GM19035 (cell line): Measurements from ENCODE around the gene DDX24.

Experiments used
- ATAC-seq: cut with Tn5 transposase; IDR thresholded peaks from one replicate; pipeline ENCODE4 v1.9.1; 2021; ENCODE audit not compliant: unreplicated experiment

The DDX24 gene

GRCh38 chr14:94080621-94081385, at the start of gene DDX24, which contains the start of gene IFI27L1:
TSS of gene DDX24 (minus strand) at chr14:94081202. CDS start at chr14:94079742, 1,460 bp downstream.
TSS of gene IFI27L1 (plus strand) at chr14:94081310. CDS start at chr14:94096938, 15,628 bp downstream.
- ATAC-seq = peak; percentile 96

- no peak for ATAC-seq
Measured at GRCh38 chr14:94129758-94130414, 48.9 kb upstream of the DDX24 start.

DNA sequence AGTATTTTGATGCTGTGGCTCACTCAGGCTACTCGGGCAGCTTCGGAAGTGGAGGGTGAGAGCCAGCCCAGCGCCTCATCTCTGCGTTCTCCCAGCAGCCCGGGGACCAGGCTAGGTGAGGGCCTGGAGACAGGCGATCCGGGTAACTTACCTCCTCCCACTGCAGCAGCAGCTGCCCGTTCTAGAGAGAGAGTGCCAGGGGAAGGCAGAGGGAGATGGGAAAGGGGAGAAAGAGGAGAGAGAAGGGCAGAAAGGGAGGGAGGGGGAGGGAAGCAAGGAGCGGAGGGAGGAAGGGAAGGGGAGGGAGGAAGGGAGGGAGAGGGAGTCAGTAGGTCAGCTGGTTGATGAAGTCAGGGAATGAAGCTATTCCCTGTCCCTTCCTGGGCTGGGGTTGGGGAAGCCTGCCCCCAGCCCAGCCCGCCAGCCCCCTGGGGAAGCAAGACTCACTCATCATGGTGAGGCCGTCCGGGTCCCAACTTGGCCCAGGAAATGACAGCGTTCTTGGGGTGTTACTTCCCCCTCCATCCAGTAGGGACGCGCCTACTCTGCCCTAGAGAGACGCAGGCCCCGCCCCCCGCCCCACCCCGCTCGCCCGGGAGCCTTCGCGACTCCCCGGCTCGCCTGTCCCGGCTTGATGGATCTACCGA, 48.2 kb upstream of the DDX24 start, which contains the start of gene IFI27L2:
TSS of gene IFI27L2 (minus strand) at position 494 of the 647 bp plus-strand sequence. CDS start at position 454, 40 bp downstream.
- peak; percentile 89 for ATAC-seq

DNA sequence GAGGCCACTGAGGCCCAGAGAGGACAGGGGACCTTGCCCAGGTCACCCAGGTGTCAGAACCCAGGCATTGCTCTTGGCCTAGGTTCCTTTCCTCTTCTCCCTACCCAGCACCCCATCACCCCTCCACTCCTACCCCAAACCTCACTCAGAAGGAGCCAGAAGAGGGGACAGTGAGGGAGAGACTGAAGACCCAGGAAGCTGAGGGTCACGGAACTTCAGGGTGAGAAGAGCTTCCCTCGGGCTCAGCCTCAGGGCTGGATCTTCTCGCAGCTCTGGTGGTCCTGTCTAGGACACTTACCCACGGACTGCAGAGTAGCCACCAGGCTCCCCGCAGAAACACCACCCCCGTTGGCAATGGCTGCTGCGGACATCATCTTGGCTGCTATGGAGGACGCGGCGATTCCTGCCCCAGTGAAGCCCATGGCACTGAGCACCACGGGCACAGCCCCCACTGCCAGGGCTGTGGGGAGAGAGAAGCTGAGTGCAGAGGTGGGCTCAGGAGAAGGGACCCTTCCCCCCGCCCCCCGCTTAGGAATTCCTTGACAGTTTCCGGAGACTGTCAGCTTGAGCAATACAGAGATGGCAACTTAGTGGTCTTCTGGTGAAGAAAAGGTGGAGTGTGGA, 47.3 kb upstream of the DDX24 start:
- no peak for ATAC-seq

DNA sequence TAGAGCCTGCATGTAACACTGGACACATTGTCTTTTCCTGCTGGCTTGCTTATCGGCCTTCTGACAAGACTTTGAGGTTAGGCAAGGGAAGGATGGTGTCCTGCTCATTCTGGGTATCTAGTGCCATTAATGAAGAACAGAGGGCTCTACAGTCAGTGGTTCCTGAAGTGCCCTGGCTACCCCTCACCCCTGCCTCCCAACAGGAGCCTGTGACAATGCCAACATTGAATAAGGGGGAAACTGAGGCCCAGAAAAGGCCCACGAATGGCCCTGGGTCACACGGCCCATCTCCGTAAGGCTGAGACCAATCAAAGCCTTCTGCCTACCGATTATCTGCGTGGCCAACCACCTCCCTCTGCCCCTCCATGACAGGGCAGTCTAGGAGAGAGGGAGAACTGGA, 46.3 kb upstream of the DDX24 start:
- ATAC-seq = no peak

DNA sequence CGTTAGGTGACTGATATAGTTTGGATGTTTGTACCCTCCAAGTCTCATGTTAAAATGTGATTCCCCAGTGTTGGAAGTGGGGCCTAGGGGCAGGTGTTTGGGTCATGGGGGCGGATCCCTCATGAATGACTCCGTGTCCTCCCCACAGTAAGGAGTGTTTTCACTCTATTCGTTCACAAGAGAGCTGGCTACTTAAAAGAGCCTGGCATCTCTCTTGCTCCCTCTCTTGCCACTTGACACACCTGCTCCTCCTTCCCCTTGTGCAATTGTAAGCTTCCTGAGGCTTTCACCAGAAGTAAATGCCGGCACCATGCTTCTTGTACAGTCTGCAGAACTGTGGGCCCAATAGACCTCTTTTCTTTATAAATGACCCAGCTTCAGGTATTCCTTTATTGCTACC, 45.8 kb upstream of the DDX24 start:
- ATAC-seq = no peak

GRCh38 chr14:94126419-94126677, 45.3 kb upstream of the DDX24 start:
- ATAC-seq = no peak

GRCh38 chr14:94125659-94126418, 44.8 kb upstream of the DDX24 start:
- no peak for ATAC-seq

DNA sequence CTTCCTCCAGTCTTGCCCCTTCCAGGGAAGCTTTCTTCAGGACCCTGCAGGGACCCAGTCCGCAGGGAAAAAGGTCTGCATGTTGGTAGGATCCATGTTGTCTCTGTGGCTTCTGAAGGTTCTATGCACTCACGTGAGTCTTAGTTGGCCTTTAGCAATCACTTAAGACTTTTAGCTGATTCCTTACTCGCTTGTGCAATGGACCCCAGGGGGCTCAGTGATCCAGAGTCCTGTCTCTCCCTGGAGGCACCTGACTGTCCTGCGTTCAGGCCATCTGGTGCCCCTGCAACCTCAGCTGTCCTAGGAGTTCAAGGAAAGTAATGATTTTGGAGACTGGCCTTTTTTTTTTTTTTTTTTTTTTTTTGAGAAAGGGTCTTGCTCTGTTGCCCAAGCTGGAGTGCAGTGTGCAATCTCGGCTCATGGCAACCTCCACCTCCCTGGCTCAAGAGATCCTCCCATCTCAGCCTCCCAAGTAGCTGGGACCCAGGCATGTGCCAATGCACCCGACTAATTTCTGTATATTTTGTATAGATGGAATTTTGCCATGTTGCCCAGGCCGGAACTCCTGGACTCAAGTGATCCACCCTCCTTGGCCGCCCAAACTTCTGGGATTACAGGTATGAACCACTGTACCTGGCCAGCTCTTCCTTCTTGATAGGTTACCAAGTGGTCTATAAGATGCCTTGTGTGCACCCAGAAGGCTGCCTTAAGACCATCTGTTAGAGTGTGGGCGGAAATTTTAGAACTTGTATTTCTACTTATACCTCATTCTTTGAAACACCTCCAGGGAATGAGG, 43.8 kb upstream of the DDX24 start:
- no peak for ATAC-seq

DNA sequence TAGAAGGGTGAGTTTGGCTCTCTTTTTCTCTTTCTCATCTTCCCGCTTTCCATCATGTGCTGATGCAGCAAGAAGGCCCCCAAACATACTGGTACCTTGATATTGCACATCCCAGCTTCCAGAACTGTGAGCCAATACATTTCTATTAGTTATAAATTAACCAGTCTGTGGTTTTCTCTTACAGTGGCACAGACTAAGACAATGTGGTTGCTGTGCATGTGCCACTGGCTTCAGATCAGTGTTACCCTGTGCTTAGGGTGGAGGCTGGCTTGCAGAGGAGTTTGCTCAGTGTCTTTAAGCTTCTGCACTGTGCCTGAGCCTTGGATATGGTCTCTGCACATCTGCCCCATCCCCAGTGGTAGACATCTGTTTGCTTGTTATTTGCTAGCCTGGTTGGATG, 42.9 kb upstream of the DDX24 start:
- ATAC-seq = no peak

- no peak for ATAC-seq
Measured at GRCh38 chr14:94123296-94123695, 42.3 kb upstream of the DDX24 start.

- ATAC-seq = no peak
Measured at GRCh38 chr14:94122438-94122837, 41.4 kb upstream of the DDX24 start.

GRCh38 chr14:94121485-94121884, 40.5 kb upstream of the DDX24 start:
- no peak for ATAC-seq

DNA sequence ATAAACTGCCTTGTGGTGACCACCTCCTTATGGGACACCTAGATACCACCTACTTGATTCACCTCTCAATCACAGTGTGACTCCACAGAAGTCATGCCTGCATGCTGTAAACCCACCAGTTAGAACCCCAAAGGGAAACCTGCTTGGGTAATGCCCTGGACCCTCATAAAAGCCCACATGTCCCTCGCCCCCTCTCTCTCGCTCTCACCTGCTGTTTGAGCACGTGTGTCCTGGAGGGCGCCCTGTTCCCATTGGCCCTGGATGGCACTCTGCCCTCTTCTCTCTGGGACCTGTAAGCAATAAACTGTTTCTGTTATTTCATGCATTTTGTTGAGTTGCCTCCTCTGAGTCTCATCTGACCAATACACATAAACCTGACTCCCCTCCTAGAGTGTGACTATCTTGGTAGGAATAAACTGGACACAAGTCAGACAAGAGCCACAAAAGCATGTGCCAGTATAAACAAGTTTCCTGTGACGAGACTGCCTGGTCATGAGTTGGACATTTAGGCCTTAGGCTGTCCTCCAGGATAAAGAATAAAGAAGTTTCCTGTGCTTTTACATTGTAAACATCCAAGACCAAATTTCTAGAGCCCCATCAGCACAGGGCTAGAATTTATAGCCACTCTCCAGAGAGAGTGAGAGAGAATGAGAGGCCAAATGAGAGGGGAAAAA, 39.8 kb upstream of the DDX24 start:
- no peak for ATAC-seq

DNA sequence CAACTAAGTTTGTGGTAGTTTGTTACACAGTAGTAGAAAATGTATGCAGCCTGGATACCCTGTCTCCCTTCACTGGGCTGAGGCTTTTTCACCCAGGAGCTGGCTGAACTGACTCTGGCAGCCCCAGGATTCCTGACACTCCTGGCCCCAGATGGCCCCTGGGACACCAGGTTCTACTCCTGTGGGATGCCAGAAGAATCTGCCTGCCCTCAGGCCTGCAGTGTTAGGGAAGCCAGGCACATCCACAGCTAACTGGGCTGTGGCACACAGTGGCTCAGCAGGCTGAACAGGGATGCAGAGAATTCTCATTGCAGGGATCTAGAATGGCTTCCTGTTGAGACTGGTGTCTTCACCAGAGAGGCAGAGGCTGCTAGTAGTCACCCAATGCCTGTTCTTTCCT, 38.1 kb upstream of the DDX24 start:
- no peak for ATAC-seq

GRCh38 chr14:94117856-94118255, 36.9 kb upstream of the DDX24 start:
- no peak for ATAC-seq

DNA sequence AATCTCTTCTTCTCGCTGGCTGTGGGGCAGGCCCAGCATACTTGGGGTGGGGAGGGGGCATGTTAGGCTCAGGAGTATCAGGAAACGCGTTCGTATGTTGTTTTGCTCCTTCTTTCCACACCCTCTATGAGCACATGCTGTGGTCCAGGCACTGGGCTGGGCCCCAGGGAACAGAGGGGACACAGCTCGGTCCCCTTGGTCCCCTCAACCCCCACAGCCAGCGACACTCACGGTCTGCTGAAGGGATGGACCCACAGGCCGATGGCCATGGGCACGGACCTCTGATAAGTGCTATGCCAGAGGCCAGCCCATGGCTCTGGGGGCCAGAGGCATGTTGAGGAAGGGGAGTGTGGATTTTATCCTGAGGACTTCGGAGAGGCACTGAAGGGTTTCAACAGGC, 35.7 kb upstream of the DDX24 start:
- no peak for ATAC-seq

GRCh38 chr14:94115631-94116030, 34.6 kb upstream of the DDX24 start:
- no peak for ATAC-seq

GRCh38 chr14:94115058-94115591, 34.1 kb upstream of the DDX24 start:
- ATAC-seq = no peak
